ENCODE results near the gene PEX10. TPM values are rescaled to one million over a fixed set of nuclear protein-coding genes. Genes with fewer than 3 reads are reported as not detected.

PEX10 gene
- total RNA-seq, 2 experiments from 2014 or later: 17.1 to 19.0 TPM

GRCh38 chr1:2452201-2452931 lies 40.0 kb upstream of the PEX10 start:
- Mint-ChIP-seq H3K4me3 (no peak overlapping the region), H3K9me3 (no peaks in the 10 kb centered on the region), H3K4me1 (ENCODE audit: low read depth) (no peaks in the 10 kb centered on the region), H3K27me3 (no peaks in the 10 kb centered on the region), H3K27ac (no peak overlapping the region), H3K36me3 (ENCODE audit: low read depth) (no peaks in the 10 kb centered on the region)
- CTCF ChIA-PET: no interaction called here
- intact Hi-C loops (cut with micrococcal nuclease): no loop called here
- ATAC-seq (no peak), DNase-seq (no peak)
- POLR2A ChIA-PET: no interaction called here
- TF ChIP-seq, protein P1, sequence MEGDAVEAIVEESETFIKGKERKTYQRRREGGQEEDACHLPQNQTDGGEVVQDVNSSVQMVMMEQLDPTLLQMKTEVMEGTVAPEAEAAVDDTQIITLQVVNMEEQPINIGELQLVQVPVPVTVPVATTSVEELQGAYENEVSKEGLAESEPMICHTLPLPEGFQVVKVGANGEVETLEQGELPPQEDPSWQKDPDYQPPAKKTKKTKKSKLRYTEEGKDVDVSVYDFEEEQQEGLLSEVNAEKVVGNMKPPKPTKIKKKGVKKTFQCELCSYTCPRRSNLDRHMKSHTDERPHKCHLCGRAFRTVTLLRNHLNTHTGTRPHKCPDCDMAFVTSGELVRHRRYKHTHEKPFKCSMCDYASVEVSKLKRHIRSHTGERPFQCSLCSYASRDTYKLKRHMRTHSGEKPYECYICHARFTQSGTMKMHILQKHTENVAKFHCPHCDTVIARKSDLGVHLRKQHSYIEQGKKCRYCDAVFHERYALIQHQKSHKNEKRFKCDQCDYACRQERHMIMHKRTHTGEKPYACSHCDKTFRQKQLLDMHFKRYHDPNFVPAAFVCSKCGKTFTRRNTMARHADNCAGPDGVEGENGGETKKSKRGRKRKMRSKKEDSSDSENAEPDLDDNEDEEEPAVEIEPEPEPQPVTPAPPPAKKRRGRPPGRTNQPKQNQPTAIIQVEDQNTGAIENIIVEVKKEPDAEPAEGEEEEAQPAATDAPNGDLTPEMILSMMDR (IDR thresholded peaks at IDR 0.05): no peak

GRCh38 chr1:2451741-2452140 lies 39.4 kb upstream of the PEX10 start:
- intact Hi-C loops (cut with micrococcal nuclease): no loop called here
- H3K9me3 Mint-ChIP-seq: no peaks in the 10 kb centered on the region
- CTCF ChIA-PET: no interaction called here

DNA sequence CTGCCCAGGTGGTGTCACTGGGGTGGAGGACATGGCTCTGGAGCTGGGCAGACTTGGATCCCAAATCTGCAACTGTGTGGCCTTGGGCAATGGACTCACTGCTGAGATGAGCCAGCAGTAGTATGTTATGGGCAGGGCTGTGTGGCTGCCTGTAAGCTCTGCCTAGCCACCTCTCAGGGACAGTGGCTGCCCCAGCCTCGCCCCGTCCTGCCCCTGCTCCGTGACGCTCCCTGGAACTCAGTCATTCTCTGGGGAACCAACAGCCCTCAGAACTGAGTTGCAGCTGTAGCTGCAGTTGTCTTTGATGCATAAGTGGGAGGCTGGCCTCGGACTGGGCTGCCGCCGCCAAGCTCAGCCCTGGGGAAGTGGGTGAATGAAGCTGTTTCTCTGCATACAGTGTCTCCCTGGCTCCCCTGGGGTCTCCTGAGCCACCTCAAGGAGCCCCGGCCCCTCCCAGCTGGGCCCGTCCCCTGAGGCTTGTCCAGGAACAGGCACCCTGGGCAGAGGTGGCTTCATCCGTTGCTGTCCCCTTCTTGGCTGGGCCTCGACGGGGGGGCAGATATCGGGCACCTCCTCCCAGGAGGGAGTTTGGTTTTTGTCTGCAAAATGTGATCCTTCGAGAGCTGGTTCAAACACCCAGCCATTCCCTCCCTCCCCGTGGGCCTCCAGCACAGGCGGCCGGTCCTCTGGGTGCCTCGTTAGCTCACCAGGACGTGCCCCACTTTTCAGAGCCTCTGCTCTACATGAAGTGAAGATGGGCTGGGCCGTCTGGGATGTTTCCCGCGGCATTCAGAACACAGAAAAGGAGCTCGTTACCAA lies 37.5 kb upstream of the PEX10 start:
- TF ChIP-seq, protein P1 (IDR thresholded peaks at IDR 0.05): no peak
- Mint-ChIP-seq H3K27me3 (peaks cover 5% of the 10 kb centered on the region), H3K9me3 (no peaks in the 10 kb centered on the region), H3K4me3 (no peak overlapping the region), H3K36me3 (ENCODE audit: low read depth) (no peaks in the 10 kb centered on the region), H3K4me1 (ENCODE audit: low read depth) (no peaks in the 10 kb centered on the region), H3K27ac (no peak overlapping the region)
- intact Hi-C loops (cut with micrococcal nuclease): no loop called here
- ChIA-PET POLR2A (no interaction called here), CTCF (no interaction called here)
- ATAC-seq: no peak
- no peak for DNase-seq

More at GRCh38 chr1:2451741-2452140, 39.4 kb upstream of the PEX10 start:
- no peaks in the 10 kb centered on the region for H3K4me1 Mint-ChIP-seq (ENCODE audit: low read depth)
- ATAC-seq (peak; percentile 42), DNase-seq (peak; percentile 14)
- TF ChIP-seq, protein P1 (IDR thresholded peaks at IDR 0.05): no peak
- H3K4me3 Mint-ChIP-seq: no peak overlapping the region
- no peaks in the 10 kb centered on the region for H3K36me3 Mint-ChIP-seq (ENCODE audit: low read depth)
- H3K27ac Mint-ChIP-seq: no peak overlapping the region
- POLR2A ChIA-PET: no interaction called here
- no peaks in the 10 kb centered on the region for H3K27me3 Mint-ChIP-seq

- Mint-ChIP-seq H3K27ac (no peak overlapping the region), H3K4me1 (ENCODE audit: low read depth) (no peaks in the 10 kb centered on the region), H3K4me3 (no peak overlapping the region), H3K27me3 (peaks cover 8% of the 10 kb centered on the region), H3K9me3 (no peaks in the 10 kb centered on the region), H3K36me3 (ENCODE audit: low read depth) (no peaks in the 10 kb centered on the region)
- POLR2A ChIA-PET: no interaction called here
- no peak for ATAC-seq
- intact Hi-C loops (cut with micrococcal nuclease): no loop called here
- CTCF ChIA-PET: interaction anchor here (1.1 kb wide), 1 partner anchor 18 kb away, joined by 3 read pairs; no protein-coding TSS in a partner anchor
- DNase-seq: no peak
- TF ChIP-seq, protein P1 (IDR thresholded peaks at IDR 0.05): no peak
Observed at GRCh38 chr1:2448098-2448445, 35.7 kb upstream of the PEX10 start.
